GM21526 (cell line): ENCODE results near the gene UBE2L5.
A peak's percentile ranks its signal among the peaks of the same experiment; 100 is the strongest.
"Not testable (repeated sequence)": the region's sequence is repeated elsewhere in the genome, so short reads cannot be mapped to it uniquely, and the experiment has no call there.

Source experiments
- ATAC-seq: cut with Tn5 transposase; IDR thresholded peaks from one replicate; pipeline ENCODE4 v1.9.1; 2021; ENCODE audit warnings: moderate library complexity; ENCODE audit not compliant: unreplicated experiment, low FRiP score

Gene UBE2L5

GRCh38 chr13:30435911-30436451 is 13.7 kb downstream of the UBE2L5 start:
- ATAC-seq: no peak

DNA sequence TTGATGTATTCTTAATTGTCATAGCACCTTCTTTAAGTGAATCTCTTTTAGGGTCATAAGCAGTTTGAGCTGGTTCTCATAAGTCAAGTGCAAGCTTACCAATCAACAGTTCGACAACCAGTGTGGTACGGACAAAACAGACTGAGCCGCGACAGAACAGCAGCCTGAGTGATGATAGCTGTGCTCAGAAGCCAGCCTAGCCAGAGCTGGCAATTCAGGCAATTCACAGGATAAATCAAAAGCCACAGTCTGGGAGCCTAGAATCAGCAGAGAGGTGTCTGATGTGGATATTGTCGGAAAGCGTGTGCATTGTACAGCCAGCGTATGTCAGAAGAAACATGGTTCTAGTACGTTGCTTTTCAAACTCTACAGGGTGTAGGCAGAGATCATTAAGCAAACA is 14.9 kb downstream of the UBE2L5 start:
- no peak for ATAC-seq

DNA sequence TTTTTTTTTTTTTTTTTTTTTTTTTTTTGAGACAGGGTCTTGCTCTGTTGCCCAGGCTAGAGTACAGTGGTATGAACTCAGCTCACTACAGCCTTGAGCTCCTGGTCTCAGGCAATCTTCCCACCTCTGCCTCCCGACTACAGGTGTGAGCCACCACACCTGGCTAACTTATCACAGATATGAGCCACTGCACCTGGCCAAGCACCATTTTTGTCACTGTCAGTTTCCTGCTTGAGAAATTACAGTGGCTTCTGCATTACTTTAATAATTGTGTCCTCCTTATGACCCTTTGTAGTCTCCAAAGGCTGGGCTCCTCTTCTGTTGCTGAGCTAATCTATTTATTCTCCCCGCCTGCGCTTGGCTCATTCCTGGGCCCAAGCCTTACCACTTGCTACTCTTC is 16.0 kb downstream of the UBE2L5 start:
- no peak for ATAC-seq

DNA sequence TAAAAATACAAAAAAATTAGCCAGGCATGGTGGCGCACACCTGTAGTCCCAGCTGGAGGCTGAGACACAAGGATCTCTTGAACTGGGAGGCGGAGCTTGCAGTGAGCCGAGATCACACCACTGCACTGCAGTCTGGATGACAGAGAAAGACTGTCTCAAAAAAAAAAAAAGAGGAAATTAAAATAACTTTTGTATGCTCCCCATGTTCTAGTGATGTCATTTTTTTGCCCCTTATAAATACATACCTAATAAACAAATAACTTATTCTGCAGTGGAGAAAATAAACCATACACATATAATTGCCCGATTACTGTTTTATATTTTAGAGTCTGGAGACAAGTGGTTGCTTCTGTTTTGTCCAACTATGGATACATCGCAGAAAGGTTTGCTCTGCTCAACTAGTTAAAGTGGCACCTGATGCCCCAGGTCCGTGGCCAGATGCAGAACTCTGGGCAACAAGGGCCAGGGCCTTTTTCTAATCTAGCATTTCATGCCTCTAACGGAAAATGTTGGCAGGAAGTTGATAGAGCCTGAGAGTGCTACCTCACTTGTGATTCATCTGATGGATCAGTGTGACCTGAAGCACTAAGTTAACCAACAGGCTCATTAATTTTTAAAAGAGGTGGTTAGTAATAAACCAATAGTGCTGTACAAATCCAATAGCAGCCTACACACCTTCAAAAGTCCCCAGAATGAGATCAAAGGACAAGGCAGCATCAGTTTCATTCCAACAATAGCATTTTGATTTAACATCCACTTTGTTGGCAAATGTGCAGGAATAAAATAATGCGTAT is 18.8 kb downstream of the UBE2L5 start:
- no peak for ATAC-seq

DNA sequence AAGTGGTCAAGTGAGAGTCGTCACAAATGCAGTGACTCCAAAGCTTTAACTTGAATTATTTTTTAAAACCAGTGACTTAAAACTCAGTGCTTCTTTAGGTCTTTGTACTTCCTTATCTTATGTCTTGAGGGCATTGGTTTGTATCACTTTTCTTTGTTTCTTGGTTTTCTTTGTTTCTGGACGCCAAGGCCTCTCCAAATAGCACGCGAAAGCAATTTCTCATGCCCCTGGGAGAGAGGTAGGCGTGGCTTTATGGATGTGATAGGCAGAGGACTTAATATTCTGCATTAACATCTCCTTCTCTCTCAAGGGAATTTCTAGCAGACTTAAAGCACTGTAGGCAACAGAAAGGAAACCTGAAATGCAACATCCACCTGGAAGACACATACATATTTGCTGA is 20.6 kb downstream of the UBE2L5 start:
- no peak for ATAC-seq

GRCh38 chr13:30443491-30443890 is 21.2 kb downstream of the UBE2L5 start:
- ATAC-seq: not testable (repeated sequence)

DNA sequence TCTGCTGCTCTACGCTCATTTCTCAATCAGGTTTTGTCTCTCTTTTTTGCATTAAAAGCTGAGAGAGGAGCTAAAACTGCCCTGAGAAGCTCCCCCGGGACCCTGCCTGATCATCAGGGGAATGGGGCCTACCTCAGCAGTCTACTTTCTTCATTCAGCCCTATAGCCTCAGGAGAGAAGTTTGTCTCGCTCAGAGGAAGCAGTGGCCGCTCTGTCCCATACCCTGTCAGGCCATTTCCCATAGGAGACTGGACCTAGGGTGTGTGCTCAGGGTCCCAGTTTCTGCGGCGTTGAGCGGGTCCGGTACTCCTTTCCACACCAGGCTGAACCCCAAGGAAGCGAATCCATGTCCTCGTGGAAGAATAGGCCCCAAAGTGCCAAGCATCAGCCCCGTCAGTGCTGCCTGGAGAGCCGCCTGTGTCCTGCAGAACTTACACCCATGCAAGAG is 21.7 kb downstream of the UBE2L5 start:
- ATAC-seq: peak; percentile 39

DNA sequence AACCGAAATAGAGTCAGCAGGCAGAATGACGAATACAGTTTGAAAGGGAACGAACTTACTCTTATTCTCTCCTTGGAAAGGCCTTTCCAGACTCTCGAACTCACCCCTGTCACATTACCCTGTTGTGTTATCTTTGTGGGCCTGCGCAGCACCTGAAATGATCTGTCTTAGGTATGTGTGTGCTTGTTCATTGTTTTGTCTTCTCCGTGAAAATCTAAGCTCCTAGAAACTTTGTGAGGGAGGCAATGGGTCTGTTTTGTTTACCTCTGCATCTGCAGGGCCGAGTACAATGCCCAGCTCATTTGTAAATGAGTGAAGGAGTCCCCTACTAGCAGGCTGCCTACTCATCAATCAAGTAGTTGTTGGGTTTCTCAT is 23.8 kb downstream of the UBE2L5 start:
- no peak for ATAC-seq

DNA sequence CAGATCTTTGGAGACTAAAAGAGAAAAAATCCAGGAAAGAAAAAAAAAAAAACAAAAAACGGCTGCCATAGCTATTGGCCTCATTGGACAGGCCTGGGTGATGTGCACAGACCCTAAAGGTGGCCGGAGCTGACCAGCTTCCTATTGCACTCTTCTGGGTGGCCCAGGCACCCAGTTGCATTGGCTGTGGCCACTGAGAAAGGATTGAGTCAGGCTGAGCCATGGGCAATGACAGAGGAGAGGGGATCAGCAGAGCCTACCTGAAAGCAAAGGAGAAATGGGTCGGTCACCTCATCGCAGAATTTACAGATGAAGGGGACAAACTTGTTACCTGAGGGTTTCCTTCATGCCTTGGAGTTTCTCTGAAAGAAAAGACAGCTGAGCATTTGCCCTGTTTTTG is 26.1 kb downstream of the UBE2L5 start:
- ATAC-seq: no peak

DNA sequence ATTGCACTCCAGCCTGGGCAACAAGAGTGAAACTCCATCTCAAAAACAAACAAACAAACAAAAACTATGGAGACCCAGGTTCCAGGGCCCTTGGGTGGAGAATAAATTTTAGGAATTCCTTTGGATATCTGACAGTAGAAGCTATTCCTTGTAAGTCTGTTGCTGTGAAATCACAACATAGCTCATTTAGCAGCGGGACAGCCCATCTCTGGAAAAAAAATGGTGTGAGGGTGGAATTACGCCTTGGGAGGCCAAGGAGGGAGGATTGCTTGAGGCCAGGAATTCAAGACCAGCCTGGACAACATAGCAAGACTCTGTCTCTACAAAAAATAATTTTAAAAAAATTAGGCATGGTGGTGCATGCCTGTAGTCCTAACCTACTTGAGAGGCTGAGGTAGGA is 27.8 kb downstream of the UBE2L5 start:
- no peak for ATAC-seq

DNA sequence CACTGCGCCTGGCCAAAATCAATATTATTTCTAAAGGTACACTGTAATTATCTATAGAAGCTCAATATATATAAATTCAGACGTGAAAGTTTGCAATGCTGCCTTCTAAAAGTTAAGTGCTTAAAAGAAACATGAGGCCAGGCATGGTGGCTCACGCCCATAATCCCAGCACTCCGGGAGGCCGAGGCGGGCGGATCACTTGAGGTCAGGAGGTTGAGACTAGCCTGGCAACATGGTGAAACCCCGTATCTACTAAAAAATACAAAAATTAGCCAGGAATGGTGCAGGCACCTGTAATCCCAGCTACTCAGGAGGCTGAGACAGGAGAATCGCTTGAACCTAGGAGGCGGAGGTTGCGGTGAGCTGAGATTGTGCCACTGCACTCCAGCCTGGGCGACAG is 29.2 kb downstream of the UBE2L5 start:
- not testable (repeated sequence) for ATAC-seq

GRCh38 chr13:30453727-30454126 is 31.4 kb downstream of the UBE2L5 start:
- ATAC-seq: no peak

GRCh38 chr13:30454991-30455390 is 32.7 kb downstream of the UBE2L5 start:
- no peak for ATAC-seq

GRCh38 chr13:30456290-30456689 is 34.0 kb downstream of the UBE2L5 start:
- ATAC-seq: no peak

- ATAC-seq: no peak
Observed at GRCh38 chr13:30457306-30457891, 35.1 kb downstream of the UBE2L5 start.

GRCh38 chr13:30461279-30462066 is 39.2 kb downstream of the UBE2L5 start:
- not testable (repeated sequence) for ATAC-seq

GRCh38 chr13:30463787-30464495 is 41.6 kb downstream of the UBE2L5 start:
- ATAC-seq: peak; percentile 35

DNA sequence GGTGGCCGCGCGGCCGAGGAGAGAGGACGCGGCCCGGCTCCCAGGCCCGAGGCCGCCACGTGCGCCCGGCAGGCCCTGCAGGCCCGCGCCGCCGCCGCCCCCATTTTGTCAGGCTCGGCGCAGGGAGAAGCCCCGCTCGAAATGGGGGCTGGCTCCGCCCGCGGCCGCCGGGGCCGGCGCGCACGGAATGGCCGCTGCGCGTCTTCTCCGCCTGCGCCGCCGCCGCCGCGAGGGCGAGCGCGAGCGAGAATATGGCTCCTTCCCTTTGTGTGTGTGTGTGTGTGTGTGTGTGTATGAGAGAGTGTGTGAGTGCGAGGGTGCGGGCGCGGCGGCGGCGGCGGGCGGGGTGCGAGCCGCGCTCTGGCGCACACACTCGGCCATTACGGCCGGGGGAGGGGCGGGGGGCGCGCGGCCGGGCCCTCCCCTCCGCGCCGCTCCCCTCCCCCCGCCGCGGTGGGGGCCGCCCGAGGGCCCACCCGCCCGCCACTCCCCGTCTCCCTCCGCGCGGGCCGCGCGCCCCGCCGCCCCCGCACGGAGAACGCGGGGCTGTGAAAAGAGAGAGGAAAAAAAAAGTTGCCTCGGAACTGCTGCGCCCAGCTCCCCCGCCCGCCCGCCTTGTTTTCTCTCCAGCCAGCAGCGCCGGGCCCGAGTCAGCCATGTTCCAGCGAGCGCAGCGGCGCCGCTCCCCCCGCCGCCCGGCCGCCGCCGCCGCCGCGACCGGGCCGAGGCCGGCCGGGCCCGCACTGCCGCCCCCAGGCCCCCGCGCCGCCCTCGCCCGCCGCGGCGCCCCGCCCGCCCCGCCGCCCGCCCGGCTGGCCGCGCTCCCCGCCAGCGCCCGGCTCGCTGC is 42.4 kb downstream of the UBE2L5 start:
- peak; percentile 25 for ATAC-seq

GRCh38 chr13:30465343-30465592 is 43.0 kb downstream of the UBE2L5 start:
- no peak for ATAC-seq
